Tibial nerve (tissue), 3 donors: ENCODE data around the gene EFR3B.

ENCODE experiments used
- POLR2A ChIP-seq, 2 donors: fragments of 450-650 bp; IDR thresholded peaks; one replicate each; pipeline ENCODE4 v1.6.1; 2017; ENCODE audit warnings: antibody characterized with exemption in 2 of 2, mild to moderate bottlenecking in 2 of 2, moderate library complexity in 2 of 2
- TF ChIP-seq, protein P1 (sequence below), 5 experiments: fragments of 200-600 bp in 3 of 5; fragments of 450-650 bp in 2 of 5; sonication (generic) in 3 of 5; IDR thresholded peaks; one replicate each; pipeline ENCODE4 v1.5.1; 2016 to 2019; ENCODE audit warnings: antibody characterized with exemption in 5 of 5, mild to moderate bottlenecking in 3 of 5, moderate library complexity in 2 of 5

DNA sequence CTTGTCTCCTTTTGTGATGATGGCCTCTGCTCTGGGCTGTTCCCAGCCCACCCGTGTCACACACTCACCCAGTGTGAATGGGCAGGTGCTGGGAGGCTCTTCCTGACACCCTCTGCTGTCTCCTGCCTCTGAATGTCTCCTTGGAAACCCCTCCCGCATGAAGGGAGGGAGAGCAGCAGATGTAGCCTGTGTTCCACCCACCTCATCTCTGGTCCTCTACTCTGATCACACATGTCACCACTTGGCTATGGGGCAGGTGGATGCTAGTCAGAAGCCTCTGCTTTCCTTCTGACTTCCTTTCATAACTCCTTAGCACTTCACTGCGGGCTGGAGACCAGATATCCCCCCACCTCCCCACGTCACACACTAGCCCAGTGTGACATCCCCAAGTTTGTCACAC is 23.9 kb downstream of the EFR3B start:
- TF ChIP-seq, protein P1, sequence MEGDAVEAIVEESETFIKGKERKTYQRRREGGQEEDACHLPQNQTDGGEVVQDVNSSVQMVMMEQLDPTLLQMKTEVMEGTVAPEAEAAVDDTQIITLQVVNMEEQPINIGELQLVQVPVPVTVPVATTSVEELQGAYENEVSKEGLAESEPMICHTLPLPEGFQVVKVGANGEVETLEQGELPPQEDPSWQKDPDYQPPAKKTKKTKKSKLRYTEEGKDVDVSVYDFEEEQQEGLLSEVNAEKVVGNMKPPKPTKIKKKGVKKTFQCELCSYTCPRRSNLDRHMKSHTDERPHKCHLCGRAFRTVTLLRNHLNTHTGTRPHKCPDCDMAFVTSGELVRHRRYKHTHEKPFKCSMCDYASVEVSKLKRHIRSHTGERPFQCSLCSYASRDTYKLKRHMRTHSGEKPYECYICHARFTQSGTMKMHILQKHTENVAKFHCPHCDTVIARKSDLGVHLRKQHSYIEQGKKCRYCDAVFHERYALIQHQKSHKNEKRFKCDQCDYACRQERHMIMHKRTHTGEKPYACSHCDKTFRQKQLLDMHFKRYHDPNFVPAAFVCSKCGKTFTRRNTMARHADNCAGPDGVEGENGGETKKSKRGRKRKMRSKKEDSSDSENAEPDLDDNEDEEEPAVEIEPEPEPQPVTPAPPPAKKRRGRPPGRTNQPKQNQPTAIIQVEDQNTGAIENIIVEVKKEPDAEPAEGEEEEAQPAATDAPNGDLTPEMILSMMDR (IDR thresholded peaks at IDR 0.05) = no peak
- no peak for TF ChIP-seq POLR2A (IDR thresholded peaks at IDR 0.05)
